A549 (cell line): ENCODE results near the gene USP38. TPM values are rescaled to one million over a fixed set of nuclear protein-coding genes. Genes with fewer than 3 reads are reported as not detected.
A peak's percentile ranks its signal among the peaks of the same experiment; 100 is the strongest.
"Not testable (repeated sequence)": the region's sequence is repeated elsewhere in the genome, so short reads cannot be mapped to it uniquely, and the experiment has no call there.

Experiments
- ATAC-seq, 2 experiments: fragments of 200-7000 bp in 1 of 2; fragments of >200 bp in 1 of 2; cut with Nextera tagmentation in 1 of 2; cut with Tn5 transposase in 1 of 2; 3 replicates each; pipeline versions ENCODE4 v1.8.0 to v1.9.1; 2018 to 2020; ENCODE audit warnings: mild to moderate bottlenecking in 1 of 2, moderate library complexity in 1 of 2
- CTCF ChIA-PET: fragments of 300-600 bp; sonication (Branson Sonifier 250); formaldehyde crosslinking; extraction: SDS; loops from one replicate; lab custom pipeline; 2021; ENCODE audit warnings: antibody characterized with exemption, inconsistent platforms; lab: Yijun Ruan, JAX
- POLR2A ChIA-PET: fragments of 350-600 bp; formaldehyde crosslinking; extraction: SDS; loops from one replicate; lab custom pipeline; 2021; ENCODE audit warnings: antibody characterized with exemption, inconsistent platforms; lab: Yijun Ruan, JAX
- DNase-seq, 2 experiments: peaks; one replicate each; pipeline versions ENCODE4 v3.0.0 to v3.0.0-alpha.2; 2011 to 2016; ENCODE audit warnings: low read depth in 1 of 2, low spot score in 1 of 2
- FAIRE-seq: peaks from 2 replicates; lab custom pipeline; 2011; peaks lifted over from hg19 to GRCh38; lab: Jason Lieb, UNC
- H3K27ac ChIP-seq, 2 experiments: fragments of >200 bp; sonication (Bioruptor Twin); formaldehyde crosslinking; 3 replicates each; pipeline ENCODE4 v1.5.1; 2016 to 2017
- H3K4me1 ChIP-seq: fragments of >200 bp; sonication (Bioruptor Twin); formaldehyde crosslinking; 3 replicates; pipeline ENCODE4 v1.6.1; 2016
- H3K4me2 ChIP-seq: fragments of >200 bp; sonication (Bioruptor Twin); formaldehyde crosslinking; 3 replicates; pipeline ENCODE4 v1.6.1; 2016
- H3K4me3 ChIP-seq: fragments of >200 bp; sonication (Bioruptor Twin); formaldehyde crosslinking; 3 replicates; pipeline ENCODE4 v1.5.1; 2016
- H3K9me3 ChIP-seq: fragments of >200 bp; sonication (Bioruptor Twin); formaldehyde crosslinking; 3 replicates; pipeline ENCODE4 v1.6.1; 2016
- ATOH8 ChIP-seq: fragments of 250-450 bp; sonication (Bioruptor Pico); IDR thresholded peaks from 2 replicates; pipeline ENCODE4 v1.5.0; 2020; ENCODE audit warnings: low read depth, mild to moderate bottlenecking, moderate library complexity
- CBX8 ChIP-seq: fragments of 200-600 bp; sonication (generic); IDR thresholded peaks from 2 replicates; pipeline ENCODE4 v1.6.1; 2016
- CEBPB ChIP-seq, 2 experiments: fragments of >200 bp in 1 of 2; sonication (Bioruptor Twin) in 1 of 2; formaldehyde crosslinking in 1 of 2; IDR thresholded peaks; 2 replicates each; pipeline ENCODE4 v1.6.1; 2012 to 2016
- EHMT2 ChIP-seq: fragments of 200-600 bp; sonication (generic); IDR thresholded peaks from 2 replicates; pipeline ENCODE4 v1.6.1; 2016; ENCODE audit warnings: antibody characterized with exemption, low read depth, mild to moderate bottlenecking, moderate library complexity
- ELK1 ChIP-seq: fragments of 150-350 bp; IDR thresholded peaks from 2 replicates; pipeline ENCODE4 v1.6.1; 2014; ENCODE audit warnings: low read depth, mild to moderate bottlenecking, low read length
- EP300 ChIP-seq, 2 experiments: fragments of >200 bp; sonication (Bioruptor Twin); formaldehyde crosslinking; IDR thresholded peaks; 2 replicates in 1 of 2; 3 replicates in 1 of 2; pipeline ENCODE4 v1.6.1; 2016 to 2017
- FOSL2 ChIP-seq, 2 experiments: fragments of 450-650 bp in 1 of 2; fragments of >200 bp in 1 of 2; sonication (Bioruptor Twin) in 1 of 2; formaldehyde crosslinking; IDR thresholded peaks; 2 replicates each; pipeline versions ENCODE4 v1.5.0 to v1.6.1; 2016 to 2020; ENCODE audit warnings: mild to moderate bottlenecking in 1 of 2, moderate library complexity in 1 of 2
- FOXS1 ChIP-seq: fragments of 250-450 bp; sonication (Bioruptor Pico); IDR thresholded peaks from 2 replicates; pipeline ENCODE4 v1.5.0; 2020; ENCODE audit warnings: mild to moderate bottlenecking, moderate library complexity
- GATA3 ChIP-seq: IDR thresholded peaks from 2 replicates; pipeline ENCODE4 v1.6.1; 2012; ENCODE audit warnings: borderline replicate concordance
- HEYL ChIP-seq: fragments of 250-450 bp; sonication (Bioruptor Pico); IDR thresholded peaks from 2 replicates; pipeline ENCODE4 v1.8.0; 2021; ENCODE audit warnings: mild to moderate bottlenecking, moderate library complexity
- HOXA7 ChIP-seq: fragments of 250-450 bp; sonication (Bioruptor Pico); IDR thresholded peaks from 2 replicates; pipeline ENCODE4 v1.5.0; 2020; ENCODE audit warnings: mild to moderate bottlenecking, moderate library complexity
- HOXB13 ChIP-seq: fragments of 250-450 bp; sonication (Bioruptor Pico); IDR thresholded peaks from 2 replicates; pipeline ENCODE4 v1.5.0; 2020; ENCODE audit warnings: low read depth, mild to moderate bottlenecking, moderate library complexity
- HOXB5 ChIP-seq: fragments of 250-450 bp; sonication (Bioruptor Pico); IDR thresholded peaks from 2 replicates; pipeline ENCODE4 v1.5.0; 2020; ENCODE audit warnings: mild to moderate bottlenecking, moderate library complexity
- JUNB ChIP-seq: fragments of >200 bp; sonication (Bioruptor Twin); formaldehyde crosslinking; IDR thresholded peaks from 2 replicates; pipeline ENCODE4 v1.6.1; 2016
- KDM5A ChIP-seq: fragments of 200-600 bp; sonication (generic); IDR thresholded peaks from 2 replicates; pipeline ENCODE4 v1.6.1; 2016; ENCODE audit warnings: antibody characterized with exemption, mild to moderate bottlenecking
- NFE2L2 ChIP-seq: fragments of 150-350 bp; conservative IDR thresholded peaks from 2 replicates; pipeline ENCODE4 v1.6.1; 2014; ENCODE audit warnings: low read length
- NR3C1 ChIP-seq: fragments of >200 bp; sonication (Bioruptor Twin); formaldehyde crosslinking; IDR thresholded peaks from 3 replicates; pipeline ENCODE4 v1.6.1; 2017
- RARB ChIP-seq: fragments of 250-450 bp; sonication (Bioruptor Pico); IDR thresholded peaks from 2 replicates; pipeline ENCODE4 v1.8.0; 2021; ENCODE audit warnings: mild to moderate bottlenecking, moderate library complexity
- RCOR1 ChIP-seq: fragments of 150-350 bp; IDR thresholded peaks from 2 replicates; pipeline ENCODE4 v1.6.1; 2014; ENCODE audit warnings: antibody characterized with exemption, low read length, low read depth
- RNF2 ChIP-seq: fragments of 200-600 bp; sonication (generic); IDR thresholded peaks from 2 replicates; pipeline ENCODE4 v1.6.1; 2016; ENCODE audit warnings: low read depth, mild to moderate bottlenecking, antibody characterized with exemption, moderate library complexity, borderline replicate concordance
- TFCP2L1 ChIP-seq: fragments of 250-450 bp; sonication (Bioruptor Pico); IDR thresholded peaks from 2 replicates; pipeline ENCODE4 v1.5.0; 2021; ENCODE audit warnings: mild to moderate bottlenecking
- ZC3H11A ChIP-seq: fragments of 450-650 bp; IDR thresholded peaks from 2 replicates; pipeline ENCODE4 v1.6.1; 2014; ENCODE audit warnings: antibody characterized with exemption, mild to moderate bottlenecking
- ZSCAN20 ChIP-seq: fragments of 250-450 bp; sonication (Bioruptor Pico); IDR thresholded peaks from 2 replicates; pipeline ENCODE4 v1.8.0; 2022; ENCODE audit warnings: mild to moderate bottlenecking, moderate library complexity
- WGBS: methylation state at CpG from one replicate; pipeline ENCODE4 v1.1.6; 2017; ENCODE audit errors: missing lambda C conversion rate; 5-methylcytosine and 5-hydroxymethylcytosine counted together
- polyA plus RNA-seq, 4 experiments: library from polyadenylated mRNA; depleted of rRNA in 3 of 4; stranded (reverse); fragments of >200 nt; fragmentation: RNase III in 1 of 4; extraction: RNeasy Plus Mini Kit Qiagen cat#74134 plus additional on column Dnase treatment in 1 of 4; gene quantifications; 2 replicates in 3 of 4; 3 replicates in 1 of 4; pipeline ENCODE4 v1.2.3, GENCODE V29; 2011 to 2017

Gene USP38
- polyA plus RNA-seq, 2 of the 4 experiments (the other 2 are of a cell fraction), result 5.6 to 10.9 TPM

GRCh38 chr4:143156853-143157252, 27.9 kb upstream of the USP38 start:
- TF ChIP-seq RNF2, result no peak
- TF ChIP-seq GATA3, result no peak
- no peak for TF ChIP-seq FOXS1 (CRISPR knock-in tag)
- Histone ChIP-seq H3K4me3 (no peak overlapping the region), H3K9me3 (no peaks in the 10 kb centered on the region), H3K27ac (no peak overlapping the region), H3K4me1 (no peaks in the 10 kb centered on the region), H3K4me2 (no peak overlapping the region)
- no peak for ATAC-seq
- FAIRE-seq, result no peak
- 34% methylated on average over 2 of the region's 2 CpGs for WGBS
- ChIA-PET CTCF (no interaction called here), POLR2A (no interaction called here)
- DNase-seq, result no peak

- Histone ChIP-seq H3K27ac (no peak overlapping the region), H3K4me3 (no peak overlapping the region), H3K9me3 (no peaks in the 10 kb centered on the region), H3K4me2 (no peak overlapping the region), H3K4me1 (no peaks in the 10 kb centered on the region)
- FAIRE-seq (no peak), DNase-seq (no peak), ATAC-seq (no peak)
- ChIA-PET POLR2A (no interaction called here), CTCF (no interaction called here)
- TF ChIP-seq HOXB13 (CRISPR knock-in tag) (no peak), HEYL (no peak), KDM5A (no peak), CEBPB (IDR thresholded peaks at IDR 0.05) (no peak), HOXB5 (CRISPR knock-in tag) (no peak), ZC3H11A (no peak), NR3C1 (no peak), ATOH8 (CRISPR knock-in tag) (no peak), TFCP2L1 (CRISPR knock-in tag) (no peak), EP300 (IDR thresholded peaks at IDR 0.05) (no peak), NFE2L2 (no peak), JUNB (no peak), RCOR1 (no peak), CBX8 (no peak), FOSL2 (IDR thresholded peaks at IDR 0.05) (no peak), FOSL2 (CRISPR knock-in tag; IDR thresholded peaks at IDR 0.05) (no peak)
Measured at GRCh38 chr4:143163614-143164013, 21.1 kb upstream of the USP38 start.

- WGBS, result 57% methylated on average over 11 of the region's 11 CpGs
- H3K9me3 ChIP-seq, H3K4me3 ChIP-seq, FAIRE-seq, ATAC-seq, DNase-seq, H3K27ac ChIP-seq, POLR2A ChIA-PET, H3K4me1 ChIP-seq: not testable (repeated sequence)
- CTCF ChIA-PET, result interaction anchor here (0.6 kb wide), 1 partner anchor 568 kb away, joined by 3 read pairs; no protein-coding TSS in a partner anchor
- H3K4me2 ChIP-seq, result peak overlapping the region; percentile 23; the same call in 1 of the 3 replicates
Measured at GRCh38 chr4:143166722-143167121, 18.0 kb upstream of the USP38 start.

- 77% methylated on average over 3 of the region's 3 CpGs for WGBS
- CTCF ChIA-PET, result no interaction called here
- no peak for ATAC-seq
- no peak for FAIRE-seq
- DNase-seq, result no peak
- Histone ChIP-seq H3K9me3 (peaks cover 9% of the 10 kb centered on the region; the same call in 2 of the 3 replicates), H3K4me2 (no peak overlapping the region)
- TF ChIP-seq EHMT2 (no peak), ELK1 (no peak), FOSL2 (IDR thresholded peaks at IDR 0.05) (no peak), FOSL2 (CRISPR knock-in tag; IDR thresholded peaks at IDR 0.05) (no peak), ZSCAN20 (CRISPR knock-in tag) (no peak), HOXB13 (CRISPR knock-in tag) (no peak), JUNB (no peak), RARB (CRISPR knock-in tag) (no peak), ZC3H11A (no peak), HOXA7 (CRISPR knock-in tag) (no peak)
- TF ChIP-seq, all 56 proteins: peak for 0
- Histone ChIP-seq H3K4me3 (no peak overlapping the region), H3K27ac (no peak overlapping the region), H3K4me1 (peaks cover 11% of the 10 kb centered on the region; the same call in 2 of the 3 replicates)
- POLR2A ChIA-PET, result no interaction called here
Measured at GRCh38 chr4:143178923-143179322, 5.8 kb upstream of the USP38 start.
